ENCODE data around the gene RAB3IL1.

DNA sequence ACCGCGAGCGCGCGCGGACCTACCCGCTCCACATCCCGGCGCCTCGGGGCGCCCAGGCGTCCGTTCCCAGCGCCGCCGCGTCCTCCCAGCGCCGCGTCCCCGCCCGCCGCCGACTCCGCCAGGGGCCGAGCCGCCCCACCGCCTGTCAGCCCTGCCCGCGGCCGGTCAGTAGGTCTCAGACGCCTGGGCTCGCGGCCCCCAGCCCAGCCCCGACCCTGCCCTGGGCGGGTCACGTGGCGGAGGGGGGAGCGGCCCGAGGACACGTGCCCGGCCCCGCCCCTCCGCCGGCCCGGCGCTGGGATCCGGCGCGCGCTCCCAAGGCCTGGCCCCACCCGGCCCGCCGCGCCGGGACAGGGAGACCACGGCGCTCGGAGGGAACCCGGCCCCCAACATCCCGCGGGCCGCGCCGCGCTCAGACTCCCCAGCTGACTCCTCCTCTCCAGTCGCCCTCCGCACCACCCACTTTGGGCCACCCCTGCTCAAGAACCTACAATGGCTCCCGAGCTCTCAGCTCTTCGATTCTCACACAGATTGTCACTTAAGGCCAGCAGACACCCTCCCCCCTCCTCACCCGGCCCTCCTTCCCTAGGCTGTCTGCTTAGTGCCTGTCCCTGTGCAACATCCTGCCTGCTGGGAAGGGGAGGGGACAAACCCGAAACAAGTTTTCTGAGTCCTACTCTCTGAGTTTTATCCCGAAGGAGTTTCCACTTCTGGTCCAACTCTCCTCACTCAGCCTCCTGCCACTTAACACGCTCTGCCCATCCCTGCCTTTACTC lies at the start of gene RAB3IL1:
- TF ChIP-seq, protein P1, sequence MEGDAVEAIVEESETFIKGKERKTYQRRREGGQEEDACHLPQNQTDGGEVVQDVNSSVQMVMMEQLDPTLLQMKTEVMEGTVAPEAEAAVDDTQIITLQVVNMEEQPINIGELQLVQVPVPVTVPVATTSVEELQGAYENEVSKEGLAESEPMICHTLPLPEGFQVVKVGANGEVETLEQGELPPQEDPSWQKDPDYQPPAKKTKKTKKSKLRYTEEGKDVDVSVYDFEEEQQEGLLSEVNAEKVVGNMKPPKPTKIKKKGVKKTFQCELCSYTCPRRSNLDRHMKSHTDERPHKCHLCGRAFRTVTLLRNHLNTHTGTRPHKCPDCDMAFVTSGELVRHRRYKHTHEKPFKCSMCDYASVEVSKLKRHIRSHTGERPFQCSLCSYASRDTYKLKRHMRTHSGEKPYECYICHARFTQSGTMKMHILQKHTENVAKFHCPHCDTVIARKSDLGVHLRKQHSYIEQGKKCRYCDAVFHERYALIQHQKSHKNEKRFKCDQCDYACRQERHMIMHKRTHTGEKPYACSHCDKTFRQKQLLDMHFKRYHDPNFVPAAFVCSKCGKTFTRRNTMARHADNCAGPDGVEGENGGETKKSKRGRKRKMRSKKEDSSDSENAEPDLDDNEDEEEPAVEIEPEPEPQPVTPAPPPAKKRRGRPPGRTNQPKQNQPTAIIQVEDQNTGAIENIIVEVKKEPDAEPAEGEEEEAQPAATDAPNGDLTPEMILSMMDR (conservative IDR thresholded peaks at IDR 0.05; ENCODE audit: low read depth, low read length), result no peak
- no peak for TF ChIP-seq EZH2phosphoT487 (IDR thresholded peaks at IDR 0.05; ENCODE audit: borderline replicate concordance, low read length)
- TF ChIP-seq EZH2 (IDR thresholded peaks at IDR 0.05; ENCODE audit: low read length, unreplicated experiment), result no peak
